ENCODE data around the gene FCRLB. TPM values are rescaled to one million over a fixed set of nuclear protein-coding genes. Genes with fewer than 3 reads are reported as not detected.

FCRLB gene
- total RNA-seq, 1 donor from 2014 or later: not detected

DNA sequence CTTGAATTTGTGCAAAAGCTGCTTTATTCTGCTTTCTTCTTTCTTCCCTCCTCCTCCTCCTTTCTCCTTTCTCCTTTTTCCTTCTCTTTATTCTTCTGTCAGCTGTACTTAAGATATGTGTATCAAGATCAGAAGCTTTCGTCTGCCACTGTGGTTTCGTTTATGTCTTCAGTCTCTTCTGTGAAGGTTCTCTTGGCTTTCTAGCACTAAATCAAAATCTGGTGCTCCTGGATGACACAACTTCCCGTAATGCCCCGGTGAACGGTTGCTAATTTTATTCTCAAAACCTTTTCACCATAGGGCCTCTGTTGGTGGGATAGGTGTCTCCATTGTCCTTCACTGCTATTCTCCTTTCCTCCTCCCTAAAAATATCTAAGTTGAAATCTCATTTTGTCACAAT is 49.8 kb downstream of the FCRLB start:
- H3K4me1 ChIP-seq: peaks cover 0 to 16% of the 10 kb centered on the region in 2 donors
- intact Hi-C loops (cut with DNase I): no loop called here
- no peak overlapping the region for H3K4me3 ChIP-seq
- H3K36me3 ChIP-seq: no peaks in the 10 kb centered on the region
- TF ChIP-seq, protein P1, sequence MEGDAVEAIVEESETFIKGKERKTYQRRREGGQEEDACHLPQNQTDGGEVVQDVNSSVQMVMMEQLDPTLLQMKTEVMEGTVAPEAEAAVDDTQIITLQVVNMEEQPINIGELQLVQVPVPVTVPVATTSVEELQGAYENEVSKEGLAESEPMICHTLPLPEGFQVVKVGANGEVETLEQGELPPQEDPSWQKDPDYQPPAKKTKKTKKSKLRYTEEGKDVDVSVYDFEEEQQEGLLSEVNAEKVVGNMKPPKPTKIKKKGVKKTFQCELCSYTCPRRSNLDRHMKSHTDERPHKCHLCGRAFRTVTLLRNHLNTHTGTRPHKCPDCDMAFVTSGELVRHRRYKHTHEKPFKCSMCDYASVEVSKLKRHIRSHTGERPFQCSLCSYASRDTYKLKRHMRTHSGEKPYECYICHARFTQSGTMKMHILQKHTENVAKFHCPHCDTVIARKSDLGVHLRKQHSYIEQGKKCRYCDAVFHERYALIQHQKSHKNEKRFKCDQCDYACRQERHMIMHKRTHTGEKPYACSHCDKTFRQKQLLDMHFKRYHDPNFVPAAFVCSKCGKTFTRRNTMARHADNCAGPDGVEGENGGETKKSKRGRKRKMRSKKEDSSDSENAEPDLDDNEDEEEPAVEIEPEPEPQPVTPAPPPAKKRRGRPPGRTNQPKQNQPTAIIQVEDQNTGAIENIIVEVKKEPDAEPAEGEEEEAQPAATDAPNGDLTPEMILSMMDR (IDR thresholded peaks at IDR 0.05): no peak
- H3K27ac ChIP-seq: no peak overlapping the region
- no peaks in the 10 kb centered on the region for H3K9me3 ChIP-seq
- H3K27me3 ChIP-seq: no peaks in the 10 kb centered on the region
- no peak for DNase-seq (ENCODE audit: low spot score in 2 of 2)

DNA sequence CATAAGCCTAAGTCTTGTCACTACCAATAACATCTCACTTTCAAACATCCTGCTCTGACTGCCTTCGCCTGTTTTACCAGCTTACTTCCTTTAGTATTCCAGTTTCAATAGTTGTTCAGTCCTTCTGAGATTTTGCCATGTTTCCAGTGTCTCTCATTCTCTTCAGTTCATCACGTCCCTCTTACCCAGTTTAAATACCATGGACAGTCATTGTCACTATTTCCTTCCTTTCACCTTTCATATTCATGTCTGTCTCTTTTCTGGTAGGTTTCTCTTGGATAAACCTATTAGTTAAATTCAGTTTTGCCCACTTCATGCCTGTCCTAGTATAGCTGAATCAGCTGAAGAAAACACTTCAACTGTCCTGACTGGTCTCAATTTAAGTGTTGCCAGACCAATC is 50.6 kb downstream of the FCRLB start:
- Histone ChIP-seq H3K9me3 (no peaks in the 10 kb centered on the region), H3K27ac (no peak overlapping the region), H3K36me3 (no peaks in the 10 kb centered on the region), H3K4me1 (peaks cover 0 to 13% of the 10 kb centered on the region in 2 donors), H3K27me3 (no peaks in the 10 kb centered on the region), H3K4me3 (no peak overlapping the region)
- TF ChIP-seq, protein P1 (IDR thresholded peaks at IDR 0.05): no peak
- DNase-seq (ENCODE audit: low spot score in 2 of 2): no peak
- intact Hi-C loops (cut with DNase I): no loop called here

GRCh38 chr1:161772397-161772796 is 51.1 kb downstream of the FCRLB start:
- Histone ChIP-seq H3K27ac (no peak overlapping the region), H3K4me3 (no peak overlapping the region)
- DNase-seq (ENCODE audit: low spot score in 2 of 2): no peak

DNA sequence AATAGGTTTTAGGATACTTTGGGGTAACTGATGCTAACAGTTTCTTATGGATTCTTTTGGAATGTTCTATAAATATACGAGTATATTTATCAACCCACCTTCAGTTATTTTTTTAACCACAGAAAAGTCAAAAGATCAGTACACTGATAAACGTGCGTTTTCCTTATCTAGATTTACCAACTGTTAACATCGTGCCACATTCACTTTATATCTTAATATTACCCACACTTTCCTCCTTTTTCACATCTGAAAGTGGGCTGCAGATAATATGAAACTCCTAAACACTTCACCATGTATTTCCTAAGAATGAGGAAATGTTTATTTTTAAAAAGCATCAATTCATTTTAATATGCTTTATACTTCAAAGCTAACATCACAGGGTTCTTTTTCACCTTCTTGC is 52.4 kb downstream of the FCRLB start:
- intact Hi-C loops (cut with DNase I): no loop called here
- Histone ChIP-seq H3K27ac (no peak overlapping the region), H3K36me3 (no peaks in the 10 kb centered on the region), H3K4me3 (no peak overlapping the region), H3K4me1 (peaks cover 0 to 2% of the 10 kb centered on the region in 2 donors), H3K9me3 (no peaks in the 10 kb centered on the region), H3K27me3 (no peaks in the 10 kb centered on the region)
- DNase-seq (ENCODE audit: low spot score in 2 of 2): no peak
- TF ChIP-seq, protein P1 (IDR thresholded peaks at IDR 0.05): no peak

More at GRCh38 chr1:161772397-161772796, 51.1 kb downstream of the FCRLB start:
- Histone ChIP-seq H3K36me3 (no peaks in the 10 kb centered on the region), H3K9me3 (no peaks in the 10 kb centered on the region), H3K4me1 (peaks cover 0 to 9% of the 10 kb centered on the region in 2 donors), H3K27me3 (no peaks in the 10 kb centered on the region)
- TF ChIP-seq, protein P1 (IDR thresholded peaks at IDR 0.05): no peak
- intact Hi-C loops (cut with DNase I): no loop called here

GRCh38 chr1:161777261-161777660 is 55.9 kb downstream of the FCRLB start:
- H3K27me3 ChIP-seq: no peaks in the 10 kb centered on the region
- no peak for DNase-seq (ENCODE audit: low spot score in 2 of 2)
- TF ChIP-seq, protein P1 (IDR thresholded peaks at IDR 0.05): no peak
- intact Hi-C loops (cut with DNase I): no loop called here
- H3K36me3 ChIP-seq: peaks cover 3 to 5% of the 10 kb centered on the region in 2 donors
- H3K9me3 ChIP-seq: no peaks in the 10 kb centered on the region
- no peaks in the 10 kb centered on the region for H3K4me1 ChIP-seq
- H3K27ac ChIP-seq: no peak overlapping the region
- H3K4me3 ChIP-seq: no peak overlapping the region

Other genes with a start within 250 kb of the FCRLB start
- gene FCGR2A, start 216.1 kb upstream of the FCRLB start, total RNA-seq: 23.6 TPM
- 1.9 TPM for gene HSPA6, start 197.0 kb upstream of the FCRLB start, total RNA-seq
- 8.8 TPM for gene FCGR3A, start 171.7 kb upstream of the FCRLB start, total RNA-seq
- not detected for gene FCGR3B, start 90.4 kb upstream of the FCRLB start, total RNA-seq
- 14.5 TPM for gene FCGR2B, start 58.4 kb upstream of the FCRLB start, total RNA-seq
- not detected for gene FCRLA, start 14.3 kb upstream of the FCRLB start, total RNA-seq
- 21.0 TPM for gene DUSP12, start 28.2 kb downstream of the FCRLB start, total RNA-seq
- gene ATF6, start 44.8 kb downstream of the FCRLB start, total RNA-seq: 12.3 TPM

All from ascending aorta (tissue), 2 donors.